SK-N-SH treated with all-trans-retinoic acid at 6 μM for 48 hours (cell line): ENCODE data around the gene C14orf93.
A peak's percentile ranks its signal among the peaks of the same experiment; 100 is the strongest.

Experiments
- ATAC-seq: fragments of 200-7000 bp; cut with Tn5 transposase; 3 replicates; pipeline ENCODE4 v1.9.1; 2020; ENCODE audit warnings: mild to moderate bottlenecking, moderate library complexity
- ARNTL ChIP-seq: fragments of 450-650 bp; formaldehyde crosslinking; IDR thresholded peaks from 2 replicates; pipeline ENCODE4 v1.5.0; 2020; ENCODE audit warnings: low read depth, mild to moderate bottlenecking, moderate library complexity, borderline replicate concordance
- BACH2 ChIP-seq: fragments of 250-450 bp; sonication (Bioruptor Pico); IDR thresholded peaks from 2 replicates; pipeline ENCODE4 v1.9.0; 2021; ENCODE audit warnings: mild to moderate bottlenecking, borderline replicate concordance
- CREB5 ChIP-seq: fragments of 250-450 bp; sonication (Bioruptor Pico); IDR thresholded peaks from 2 replicates; pipeline ENCODE4 v1.5.1; 2020; ENCODE audit warnings: low read depth, mild to moderate bottlenecking, moderate library complexity
- CSDC2 ChIP-seq: fragments of 250-450 bp; sonication (Bioruptor Pico); IDR thresholded peaks from 2 replicates; pipeline ENCODE4 v1.5.0; 2020; ENCODE audit warnings: mild to moderate bottlenecking, moderate library complexity
- CSRNP3 ChIP-seq: fragments of 250-450 bp; sonication (Bioruptor Pico); IDR thresholded peaks from 2 replicates; pipeline ENCODE4 v1.5.1; 2021; ENCODE audit warnings: mild to moderate bottlenecking, moderate library complexity
- ESRRG ChIP-seq: fragments of 250-450 bp; sonication (Bioruptor Pico); IDR thresholded peaks from 2 replicates; pipeline ENCODE4 v1.6.1; 2021; ENCODE audit warnings: mild to moderate bottlenecking
- ISL1 ChIP-seq: fragments of 250-450 bp; sonication (Bioruptor Pico); IDR thresholded peaks from 2 replicates; pipeline ENCODE4 v2.1.2; 2022; ENCODE audit warnings: mild to moderate bottlenecking, moderate library complexity
- OSR1 ChIP-seq: fragments of 250-450 bp; sonication (Bioruptor Pico); IDR thresholded peaks from 2 replicates; pipeline ENCODE4 v1.8.0; 2022; ENCODE audit warnings: moderate library complexity, mild to moderate bottlenecking, inconsistent platforms
- PATZ1 ChIP-seq: fragments of 250-450 bp; sonication (Bioruptor Pico); IDR thresholded peaks from 2 replicates; pipeline ENCODE4 v1.8.0; 2020; ENCODE audit warnings: mild to moderate bottlenecking, moderate library complexity, borderline replicate concordance
- POU6F1 ChIP-seq: fragments of 250-450 bp; sonication (Bioruptor Pico); IDR thresholded peaks from 2 replicates; pipeline ENCODE4 v1.8.0; 2021; ENCODE audit warnings: low read depth, mild to moderate bottlenecking, moderate library complexity, borderline replicate concordance
- PPARA ChIP-seq: fragments of 250-450 bp; sonication (Bioruptor Pico); IDR thresholded peaks from 2 replicates; pipeline ENCODE4 v1.5.0; 2020; ENCODE audit warnings: mild to moderate bottlenecking, borderline replicate concordance
- RARB ChIP-seq: fragments of 250-450 bp; sonication (Bioruptor Pico); IDR thresholded peaks from 2 replicates; pipeline ENCODE4 v1.8.0; 2021; ENCODE audit warnings: mild to moderate bottlenecking, moderate library complexity
- SNAI2 ChIP-seq: fragments of 250-450 bp; sonication (Bioruptor Pico); IDR thresholded peaks from 2 replicates; pipeline ENCODE4 v1.5.0; 2020; ENCODE audit warnings: mild to moderate bottlenecking, moderate library complexity
- TCF4 ChIP-seq: fragments of 250-450 bp; sonication (Bioruptor Pico); IDR thresholded peaks from 2 replicates; pipeline ENCODE4 v1.8.0; 2021; ENCODE audit warnings: mild to moderate bottlenecking, moderate library complexity, borderline replicate concordance
- TSHZ2 ChIP-seq: fragments of 250-450 bp; sonication (Bioruptor Pico); IDR thresholded peaks from 2 replicates; pipeline ENCODE4 v1.5.0; 2020; ENCODE audit warnings: mild to moderate bottlenecking, moderate library complexity
- ZC3H10 ChIP-seq: fragments of 250-450 bp; sonication (Bioruptor Pico); IDR thresholded peaks from 2 replicates; pipeline ENCODE4 v1.5.1; 2021; ENCODE audit warnings: mild to moderate bottlenecking, moderate library complexity
- ZFP3 ChIP-seq: fragments of 250-450 bp; sonication (Bioruptor Pico); IDR thresholded peaks from 2 replicates; pipeline ENCODE4 v1.5.0; 2020; ENCODE audit warnings: mild to moderate bottlenecking, moderate library complexity
- ZFP30 ChIP-seq: fragments of 450-650 bp; formaldehyde crosslinking; IDR thresholded peaks from 2 replicates; pipeline ENCODE4 v1.5.0; 2022; ENCODE audit warnings: mild to moderate bottlenecking, moderate library complexity
- ZNF565 ChIP-seq: fragments of 450-650 bp; formaldehyde crosslinking; conservative IDR thresholded peaks from 2 replicates; pipeline ENCODE4 v1.5.0; 2020; ENCODE audit warnings: low read depth, mild to moderate bottlenecking, moderate library complexity
- ZNF70 ChIP-seq: fragments of 450-650 bp; formaldehyde crosslinking; IDR thresholded peaks from 2 replicates; pipeline ENCODE4 v1.5.0; 2020; ENCODE audit warnings: mild to moderate bottlenecking, moderate library complexity
- ZNF8 ChIP-seq: fragments of 450-650 bp; formaldehyde crosslinking; IDR thresholded peaks from 2 replicates; pipeline ENCODE4 v1.5.0; 2020; ENCODE audit warnings: mild to moderate bottlenecking, moderate library complexity

Gene C14orf93

GRCh38 chr14:22981090-22981875 lies 28.7 kb downstream of the C14orf93 start:
- TF ChIP-seq TCF4 (CRISPR knock-in tag) (no peak), PATZ1 (CRISPR knock-in tag) (no peak), ZFP30 (CRISPR knock-in tag) (no peak), PPARA (CRISPR knock-in tag) (no peak), ZNF70 (no peak), ZFP3 (no peak), ISL1 (CRISPR knock-in tag) (no peak), ZNF8 (CRISPR knock-in tag) (no peak), OSR1 (CRISPR knock-in tag) (no peak), ZNF565 (CRISPR knock-in tag) (no peak), POU6F1 (CRISPR knock-in tag) (no peak), ESRRG (CRISPR knock-in tag) (no peak), CSRNP3 (CRISPR knock-in tag) (no peak), CSDC2 (CRISPR knock-in tag) (no peak), SNAI2 (CRISPR knock-in tag) (no peak), ZC3H10 (CRISPR knock-in tag) (no peak), TSHZ2 (CRISPR knock-in tag) (no peak), CREB5 (CRISPR knock-in tag) (no peak), ARNTL (CRISPR knock-in tag) (no peak), BACH2 (CRISPR knock-in tag) (no peak)
- ATAC-seq, result peak; percentile 26

- peak; percentile 9 for ATAC-seq
- TF ChIP-seq POU6F1 (CRISPR knock-in tag) (no peak), RARB (no peak), CREB5 (CRISPR knock-in tag) (no peak), CSDC2 (CRISPR knock-in tag) (no peak), ARNTL (CRISPR knock-in tag) (no peak), ZNF70 (no peak), TCF4 (CRISPR knock-in tag) (no peak), BACH2 (CRISPR knock-in tag) (no peak), SNAI2 (CRISPR knock-in tag) (no peak), ZFP3 (no peak), ESRRG (CRISPR knock-in tag) (no peak)
These were observed 29.3 kb downstream of the C14orf93 start for GRCh38 chr14:22980672-22981089.
